Measurements from ENCODE around the gene LRIG2.

LRIG2 gene

DNA sequence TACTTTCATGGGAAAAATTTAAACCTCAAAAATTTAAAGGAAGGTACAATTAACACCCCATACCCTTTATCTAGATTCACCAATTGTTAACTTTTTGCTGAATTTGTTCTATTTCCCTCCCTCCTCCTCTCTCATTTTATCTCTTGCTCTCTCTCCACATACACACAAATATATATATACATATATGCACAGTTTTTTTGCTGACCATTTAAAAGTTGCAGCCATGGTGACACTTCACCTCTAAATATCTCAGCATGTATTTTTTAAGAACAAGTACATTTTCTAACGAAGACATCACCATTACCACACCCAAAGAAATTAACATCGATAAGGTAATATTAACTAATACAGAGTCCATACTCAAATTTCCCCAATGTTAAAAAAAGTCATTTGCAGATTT, 33.9 kb downstream of the LRIG2 start:
- H3K4me3 ChIP-seq (ENCODE audit: low read depth, low read length) = no peak overlapping the region
- TF ChIP-seq, protein P1, sequence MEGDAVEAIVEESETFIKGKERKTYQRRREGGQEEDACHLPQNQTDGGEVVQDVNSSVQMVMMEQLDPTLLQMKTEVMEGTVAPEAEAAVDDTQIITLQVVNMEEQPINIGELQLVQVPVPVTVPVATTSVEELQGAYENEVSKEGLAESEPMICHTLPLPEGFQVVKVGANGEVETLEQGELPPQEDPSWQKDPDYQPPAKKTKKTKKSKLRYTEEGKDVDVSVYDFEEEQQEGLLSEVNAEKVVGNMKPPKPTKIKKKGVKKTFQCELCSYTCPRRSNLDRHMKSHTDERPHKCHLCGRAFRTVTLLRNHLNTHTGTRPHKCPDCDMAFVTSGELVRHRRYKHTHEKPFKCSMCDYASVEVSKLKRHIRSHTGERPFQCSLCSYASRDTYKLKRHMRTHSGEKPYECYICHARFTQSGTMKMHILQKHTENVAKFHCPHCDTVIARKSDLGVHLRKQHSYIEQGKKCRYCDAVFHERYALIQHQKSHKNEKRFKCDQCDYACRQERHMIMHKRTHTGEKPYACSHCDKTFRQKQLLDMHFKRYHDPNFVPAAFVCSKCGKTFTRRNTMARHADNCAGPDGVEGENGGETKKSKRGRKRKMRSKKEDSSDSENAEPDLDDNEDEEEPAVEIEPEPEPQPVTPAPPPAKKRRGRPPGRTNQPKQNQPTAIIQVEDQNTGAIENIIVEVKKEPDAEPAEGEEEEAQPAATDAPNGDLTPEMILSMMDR (IDR thresholded peaks at IDR 0.05; ENCODE audit: control insufficient read depth, extremely low read depth, insufficient read depth) = no peak
- no peak for DNase-seq (ENCODE audit: low read depth)

DNA sequence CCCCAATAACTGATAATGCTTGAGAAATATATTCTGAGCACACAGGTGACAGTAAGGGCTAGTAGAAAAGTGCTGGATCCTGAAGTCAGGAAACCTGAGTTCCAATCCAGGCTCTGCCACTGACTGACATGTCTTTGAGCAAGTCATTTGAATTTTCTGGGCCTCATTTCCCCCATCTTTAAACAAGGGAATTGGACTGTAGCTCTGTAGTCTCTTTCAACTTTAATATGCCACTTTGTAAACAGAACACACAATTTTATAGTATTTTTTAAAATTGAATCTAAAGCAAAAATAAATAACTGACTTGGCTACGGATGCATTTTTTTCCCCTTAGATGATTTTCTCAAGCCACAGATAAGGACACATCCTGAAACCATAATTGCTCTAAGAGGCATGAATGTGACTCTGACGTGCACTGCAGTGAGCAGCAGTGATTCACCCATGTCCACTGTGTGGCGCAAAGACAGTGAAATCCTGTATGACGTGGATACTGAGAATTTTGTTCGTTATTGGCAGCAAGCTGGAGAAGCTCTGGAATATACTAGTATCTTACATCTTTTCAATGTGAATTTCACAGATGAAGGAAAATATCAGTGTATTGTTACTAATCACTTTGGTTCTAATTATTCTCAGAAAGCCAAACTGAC, 37.0 kb downstream of the LRIG2 start:
- DNase-seq (ENCODE audit: low read depth) = peak; percentile 74
- TF ChIP-seq, protein P1 (IDR thresholded peaks at IDR 0.05; ENCODE audit: control insufficient read depth, extremely low read depth, insufficient read depth) = peak; percentile 86
- no peak overlapping the region for H3K4me3 ChIP-seq (ENCODE audit: low read depth, low read length)

DNA sequence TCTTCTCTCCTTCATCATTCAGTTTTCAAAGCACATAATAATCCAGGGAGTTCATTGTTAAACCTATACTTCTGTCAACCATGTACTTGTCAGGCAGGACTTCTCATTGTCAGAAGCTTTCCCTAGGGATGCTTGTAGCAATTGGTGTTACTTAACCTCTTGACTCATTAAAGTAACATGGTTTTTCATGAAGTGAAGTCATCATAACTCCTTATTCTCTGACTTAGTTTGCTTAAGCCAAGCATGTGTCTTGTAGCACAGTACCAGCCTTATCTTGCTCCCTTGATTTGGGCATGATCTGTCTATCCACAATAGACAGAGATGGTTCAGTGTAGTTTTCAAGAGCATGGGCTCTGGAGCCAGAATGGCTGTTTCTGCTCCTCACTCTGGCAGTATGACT, 45.3 kb downstream of the LRIG2 start:
- DNase-seq (ENCODE audit: low read depth) = no peak
- TF ChIP-seq, protein P1 (IDR thresholded peaks at IDR 0.05; ENCODE audit: control insufficient read depth, extremely low read depth, insufficient read depth) = no peak
- no peak overlapping the region for H3K4me3 ChIP-seq (ENCODE audit: low read depth, low read length)

DNA sequence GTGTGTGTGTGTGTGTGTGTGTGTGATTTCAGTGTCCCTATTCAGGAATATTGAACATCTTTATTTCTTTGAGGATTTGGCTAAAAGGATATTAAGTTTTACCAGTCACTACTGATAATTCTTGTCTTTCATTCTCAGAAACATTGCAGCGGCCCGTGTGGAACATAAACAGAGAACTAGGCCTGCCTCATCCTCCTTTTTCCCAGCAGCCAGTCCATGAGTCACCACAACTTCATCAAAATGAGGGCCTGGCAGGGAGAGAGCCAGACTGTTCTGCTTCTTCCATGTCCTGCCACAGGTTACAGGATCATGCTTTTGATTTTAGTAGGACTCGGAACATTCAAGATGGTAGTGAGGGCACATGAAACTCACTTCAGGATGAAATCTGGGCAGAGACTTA, 50.7 kb downstream of the LRIG2 start:
- no peak overlapping the region for H3K4me3 ChIP-seq (ENCODE audit: low read depth, low read length)
- DNase-seq (ENCODE audit: low read depth) = no peak
- TF ChIP-seq, protein P1 (IDR thresholded peaks at IDR 0.05; ENCODE audit: control insufficient read depth, extremely low read depth, insufficient read depth) = no peak

DNA sequence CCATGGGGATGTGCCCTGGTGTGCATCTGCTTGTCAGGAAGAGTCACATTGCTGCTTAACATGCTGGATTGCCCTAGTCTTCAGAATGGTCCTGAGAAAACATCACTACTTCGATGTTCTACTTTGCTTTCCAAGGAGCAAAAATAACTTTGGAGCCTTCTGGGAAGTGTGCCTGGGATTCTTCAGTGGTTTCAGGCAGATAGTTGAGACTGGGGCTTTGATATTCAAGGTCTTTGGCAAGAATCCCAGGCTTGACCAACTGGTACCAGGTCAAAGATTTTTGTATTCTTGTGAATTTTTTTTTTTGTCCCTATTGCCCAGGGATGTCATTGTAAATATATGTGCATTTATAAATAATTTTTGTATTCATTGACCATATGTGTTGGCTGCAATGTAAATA, 51.4 kb downstream of the LRIG2 start:
- DNase-seq (ENCODE audit: low read depth) = no peak
- no peak overlapping the region for H3K4me3 ChIP-seq (ENCODE audit: low read depth, low read length)
- TF ChIP-seq, protein P1 (IDR thresholded peaks at IDR 0.05; ENCODE audit: control insufficient read depth, extremely low read depth, insufficient read depth) = no peak

DNA sequence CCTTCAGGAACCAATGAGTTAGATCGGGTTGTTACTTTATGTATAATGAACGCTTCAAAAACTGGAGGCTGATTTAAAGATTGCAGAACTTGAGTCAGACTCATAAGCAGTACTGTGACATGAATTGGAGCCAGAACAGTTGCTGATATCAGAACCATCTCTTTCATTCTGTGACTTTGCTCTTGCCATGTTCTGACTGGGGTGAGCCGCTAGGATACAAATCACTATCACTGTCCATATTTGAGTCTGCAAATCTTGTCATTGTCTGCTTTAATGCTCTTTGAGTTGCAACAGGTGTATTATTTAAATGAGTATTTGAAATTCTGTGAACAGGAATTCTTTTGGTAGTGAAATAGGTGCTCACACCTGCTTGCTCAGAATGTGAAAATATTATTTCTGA, 52.5 kb downstream of the LRIG2 start:
- H3K4me3 ChIP-seq (ENCODE audit: low read depth, low read length) = no peak overlapping the region
- TF ChIP-seq, protein P1 (IDR thresholded peaks at IDR 0.05; ENCODE audit: control insufficient read depth, extremely low read depth, insufficient read depth) = no peak
- DNase-seq (ENCODE audit: low read depth) = no peak

DNA sequence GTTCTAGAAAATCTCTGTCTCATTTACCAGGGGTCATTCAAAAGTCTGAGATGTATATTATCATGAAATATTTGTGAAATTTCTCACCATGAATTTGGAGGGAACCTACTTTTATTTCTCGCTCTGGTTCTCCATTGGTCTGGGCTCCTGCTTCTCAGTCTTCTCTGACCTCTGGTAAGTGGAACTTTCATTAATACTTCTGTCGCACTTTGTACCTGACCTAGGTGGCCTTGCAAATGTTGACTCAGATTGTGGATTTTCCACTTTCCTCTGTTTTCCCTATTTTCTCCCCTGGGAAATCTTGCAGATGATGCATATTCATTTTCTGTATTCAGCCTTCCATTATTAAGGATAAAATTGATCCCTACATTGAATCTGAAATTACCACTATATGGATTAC, 53.2 kb downstream of the LRIG2 start:
- TF ChIP-seq, protein P1 (IDR thresholded peaks at IDR 0.05; ENCODE audit: control insufficient read depth, extremely low read depth, insufficient read depth) = no peak
- no peak for DNase-seq (ENCODE audit: low read depth)
- no peak overlapping the region for H3K4me3 ChIP-seq (ENCODE audit: low read depth, low read length)

Data from LNCaP clone FGC (cell line).